Right lobe of liver (tissue), 4 donors: ENCODE data around the gene BEAN1.

ENCODE experiments used
- CTCF ChIP-seq, 4 donors: fragments of 200-600 bp in 3 of 4; fragments of 450-650 bp in 1 of 4; IDR thresholded peaks; one replicate each; pipeline versions ENCODE4 v1.5.1 to v1.8.0; 2016 to 2022; ENCODE audit warnings: antibody characterized with exemption in 4 of 4, mild to moderate bottlenecking in 2 of 4
- POLR2A ChIP-seq: fragments of 450-650 bp; IDR thresholded peaks from one replicate; pipeline ENCODE4 v1.6.1; 2017; ENCODE audit warnings: antibody characterized with exemption, mild to moderate bottlenecking
- donor health status: DM: no; HTN: no; CAD: no.
- donor health status: DM: no; HTN: no; CAD: no.
- donor health status: DM: no; HTN: yes; CAD: no.

DNA sequence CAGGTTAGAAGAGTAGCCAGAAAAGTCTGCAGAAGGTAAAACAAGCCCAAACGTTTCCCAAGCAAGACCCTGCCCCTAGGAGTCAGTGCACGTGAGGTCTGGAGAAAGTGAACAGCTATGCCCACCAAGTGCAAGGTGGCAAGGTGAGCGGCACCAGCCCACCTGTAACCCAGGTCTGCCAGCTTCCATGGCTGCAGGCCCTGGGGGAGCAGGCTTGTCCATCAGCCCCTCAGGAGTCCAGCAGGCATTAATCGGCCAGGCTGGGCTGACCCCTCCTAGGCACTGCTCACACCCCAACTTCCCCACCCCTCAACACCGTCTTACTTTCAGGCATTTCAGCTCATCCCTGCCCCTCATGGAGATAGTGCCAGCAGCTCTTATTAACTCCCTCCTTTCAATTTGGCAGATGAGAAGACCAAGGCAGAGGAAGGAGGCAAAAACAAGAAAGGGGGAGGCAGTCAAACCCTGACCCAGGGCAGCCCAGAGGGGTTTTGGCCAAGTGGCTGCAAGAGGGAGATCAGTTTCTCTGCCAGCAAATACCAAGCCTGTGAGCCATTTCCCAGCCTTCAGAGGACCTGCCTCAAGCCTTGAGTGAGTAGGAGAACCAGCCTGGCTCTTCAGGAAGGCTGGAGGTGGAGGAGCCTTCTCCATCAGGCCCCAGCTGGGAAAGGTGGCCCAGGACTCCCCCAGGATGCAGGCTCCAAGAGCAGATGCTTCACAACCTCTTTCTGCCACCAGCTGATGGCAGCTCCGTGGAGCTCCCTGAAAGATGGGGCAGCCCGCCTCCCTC is 14.7 kb downstream of the BEAN1 start:
- TF ChIP-seq CTCF (IDR thresholded peaks at IDR 0.05) = no peak
- TF ChIP-seq POLR2A = no peak
